ENCODE data around the gene RRP12. TPM values are rescaled to one million over a fixed set of nuclear protein-coding genes. Genes with fewer than 3 reads are reported as not detected.
A peak's percentile ranks its signal among the peaks of the same experiment; 100 is the strongest.

The RRP12 gene
- total and polyA plus RNA-seq, 9 of the 15 experiments (the other 6 are each of a cell fraction or from before 2014, with no cell fraction given), result 4.6 to 68.2 (median 21.8) TPM

GRCh38 chr10:97341416-97341815, 59.7 kb downstream of the RRP12 start:
- Histone ChIP-seq H3K4me3 (no peak overlapping the region), H2AFZ (ENCODE audit: low read depth, low read length) (no peak overlapping the region), H4K20me1 (replicated peaks; ENCODE audit: control insufficient read depth, insufficient read depth, low read length) (no peaks in the 10 kb centered on the region), H3K27me3 (ENCODE audit: control insufficient read depth in 2 of 2, insufficient read depth in 2 of 2, low read length in 2 of 2) (no peaks in the 10 kb centered on the region), H3K4me2 (ENCODE audit: insufficient read depth, low read length) (no peak overlapping the region), H3K9me3 (replicated peaks; ENCODE audit: control insufficient read depth, insufficient read depth, low read depth, low read length) (no peaks in the 10 kb centered on the region), H3K4me1 (replicated peaks in 1 of 2; ENCODE audit: control insufficient read depth in 2 of 2, insufficient read depth in 2 of 2, low read length in 2 of 2) (peaks cover 0 to 3% of the 10 kb centered on the region in 2 experiments; a peak in 3 of 5 replicates), H3K27ac (ENCODE audit: extremely low read depth, low read depth, low read length) (no peak overlapping the region), H3K36me3 (ENCODE audit: control insufficient read depth, insufficient read depth, low read length) (no peaks in the 10 kb centered on the region), H3K79me2 (ENCODE audit: control insufficient read depth, insufficient read depth, low read length) (no peaks in the 10 kb centered on the region), H3K9me1 (ENCODE audit: control insufficient read depth, insufficient read depth, low read length) (no peaks in the 10 kb centered on the region), H3K9ac (ENCODE audit: insufficient read depth in 1 of 2, low read depth in 2 of 2, low read length in 2 of 2) (no peak overlapping the region)
- DNase-seq (ENCODE audit: extremely low read depth in 1 of 4, low spot score in 3 of 4) (no peak), ATAC-seq (no peak), FAIRE-seq (no peak)
- in situ Hi-C loops (cut with MboI) (no loop called here), intact Hi-C loops (cut with micrococcal nuclease) (no loop called here)
- CTCF ChIA-PET (ENCODE audit: low intra/inter-chr PET ratio), result no interaction called here
- 21% methylated on average over 2 of the region's 2 CpGs for WGBS (ENCODE audit: insufficient coverage, low coverage, missing lambda C conversion rate)
- BruUV-seq (replicated peaks), result no TSS peak
- TF ChIP-seq MITF (IDR thresholded peaks at IDR 0.05), result no peak
- no peak for TF ChIP-seq SP1 (CRISPR knock-in tag; IDR thresholded peaks at IDR 0.05)
- 0 out of 2 replicates have a peak, but pooled peaks have one; percentile 38 for TF ChIP-seq ZNF121 (CRISPR knock-in tag; conservative IDR thresholded peaks at IDR 0.05)
- POLR2A ChIA-PET, result interaction anchor here (1.2 kb wide), 1 partner anchor 8 kb away, joined by 3 read pairs; no protein-coding TSS in a partner anchor

- ChIA-PET CTCF (ENCODE audit: low intra/inter-chr PET ratio) (no interaction called here), POLR2A (interaction anchor here (1.3 kb wide), 1 partner anchor 9 kb away, joined by 4 read pairs; no protein-coding TSS in a partner anchor)
- 0 out of 3 replicates have a peak, but pooled peaks cover 4% of the 10 kb centered on the region for H3K36me3 ChIP-seq (ENCODE audit: control insufficient read depth, insufficient read depth, low read length)
- H2AFZ ChIP-seq (ENCODE audit: low read depth, low read length), result 0 out of 2 replicates have a peak overlapping the region, but pooled peaks have one; percentile 44
- WGBS (ENCODE audit: insufficient coverage, low coverage, missing lambda C conversion rate), result 74% methylated on average over 4 of the region's 5 CpGs
- in situ Hi-C loops (cut with MboI) (no loop called here), intact Hi-C loops (cut with micrococcal nuclease) (no loop called here)
- peaks cover 11% of the 10 kb centered on the region for H3K79me2 ChIP-seq (ENCODE audit: control insufficient read depth, insufficient read depth, low read length)
- no peaks in the 10 kb centered on the region for H3K9me3 ChIP-seq (replicated peaks; ENCODE audit: control insufficient read depth, insufficient read depth, low read depth, low read length)
- ATAC-seq (no peak), FAIRE-seq (no peak), DNase-seq (ENCODE audit: extremely low read depth in 1 of 4, low spot score in 3 of 4) (no peak)
- H3K4me1 ChIP-seq (replicated peaks in 1 of 2; ENCODE audit: control insufficient read depth in 2 of 2, insufficient read depth in 2 of 2, low read length in 2 of 2), result peaks cover 3 to 22% of the 10 kb centered on the region in 2 experiments; a peak in 4 of 5 replicates
- no peak overlapping the region for H3K4me3 ChIP-seq
- H3K4me2 ChIP-seq (ENCODE audit: insufficient read depth, low read length), result no peak overlapping the region
- no peaks in the 10 kb centered on the region for H3K9me1 ChIP-seq (ENCODE audit: control insufficient read depth, insufficient read depth, low read length)
- H3K27me3 ChIP-seq (ENCODE audit: control insufficient read depth in 2 of 2, insufficient read depth in 2 of 2, low read length in 2 of 2), result no peaks in the 10 kb centered on the region
- no TSS peak for BruUV-seq (replicated peaks)
- no peak overlapping the region for H3K27ac ChIP-seq (ENCODE audit: extremely low read depth, low read depth, low read length)
- no peak overlapping the region for H3K9ac ChIP-seq (ENCODE audit: insufficient read depth in 1 of 2, low read depth in 2 of 2, low read length in 2 of 2)
- H4K20me1 ChIP-seq (replicated peaks; ENCODE audit: control insufficient read depth, insufficient read depth, low read length), result no peaks in the 10 kb centered on the region
- no peak for TF ChIP-seq CREB1 (IDR thresholded peaks at IDR 0.05)
- no peak for TF ChIP-seq CREB1 (CRISPR knock-in tag; IDR thresholded peaks at IDR 0.05)
- TF ChIP-seq STAT6 (CRISPR knock-in tag; IDR thresholded peaks at IDR 0.05), result no peak
- no peak for TF ChIP-seq EGR1 (conservative IDR thresholded peaks at IDR 0.05)
- TF ChIP-seq ETV1 (tag; conservative IDR thresholded peaks at IDR 0.05; ENCODE audit: low read depth), result no peak
- no peak for TF ChIP-seq CREBBP (IDR thresholded peaks at IDR 0.05; ENCODE audit: low read depth, low read length)
- TF ChIP-seq PURB (CRISPR knock-in tag; IDR thresholded peaks at IDR 0.05; ENCODE audit: low read depth), result no peak
- TF ChIP-seq U2AF1 (optimal IDR thresholded peaks at IDR 0.05; ENCODE audit: low read depth, low read length), result no peak
- no peak for TF ChIP-seq CCAR2 (IDR thresholded peaks at IDR 0.05; ENCODE audit: low read depth, low read length)
These were observed 63.1 kb downstream of the RRP12 start for GRCh38 chr10:97338041-97338440.

All from K562 (cell line).